RWPE1 (cell line): ENCODE data around the gene CAPRIN1.

ENCODE experiments used
- CTCF ChIA-PET: fragments of 350-600 bp; sonication (Branson Sonifier 250); formaldehyde crosslinking; extraction: SDS; loops from one replicate; lab custom pipeline; 2021; lab: Yijun Ruan, JAX
- POLR2A ChIA-PET: fragments of 400-600 bp; formaldehyde crosslinking; extraction: SDS; loops from one replicate; lab custom pipeline; 2020; ENCODE audit warnings: antibody characterized with exemption; ENCODE audit not compliant: low non-redundant PET; lab: Yijun Ruan, JAX
- DNase-seq: peaks from one replicate; pipeline ENCODE4 v3.0.0; 2012; ENCODE audit warnings: low spot score
- H3K27ac ChIP-seq: fragments of 450-650 bp; 2 replicates; pipeline ENCODE4 v1.5.1; 2017
- TF ChIP-seq, protein P1 (sequence below): fragments of 450-650 bp; conservative IDR thresholded peaks from 2 replicates; pipeline ENCODE4 v1.5.1; 2017; ENCODE audit warnings: low read depth, mild to moderate bottlenecking

The CAPRIN1 gene

DNA sequence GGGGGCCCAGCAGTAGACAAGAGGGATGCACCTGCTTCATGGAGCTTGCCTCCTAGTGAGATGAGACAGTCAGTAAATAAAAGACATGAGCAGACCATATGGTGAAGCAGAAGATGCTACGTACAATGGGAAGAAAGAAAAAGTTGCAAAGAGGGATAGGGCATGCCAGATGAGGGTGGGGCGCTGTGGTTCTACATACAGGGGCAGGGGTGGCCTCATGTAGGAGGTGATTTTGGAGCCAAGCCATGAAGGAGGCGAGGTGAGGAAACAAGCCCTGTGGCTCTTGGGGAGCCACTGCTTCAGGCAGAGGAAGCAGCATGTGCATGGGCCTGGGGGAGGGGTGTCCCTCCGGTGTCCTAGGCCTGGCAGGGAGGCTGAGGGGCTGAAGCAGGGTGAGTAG lies 69.1 kb downstream of the CAPRIN1 start:
- ChIA-PET CTCF (no interaction called here), POLR2A (no interaction called here)
- DNase-seq = no peak
- TF ChIP-seq, protein P1, sequence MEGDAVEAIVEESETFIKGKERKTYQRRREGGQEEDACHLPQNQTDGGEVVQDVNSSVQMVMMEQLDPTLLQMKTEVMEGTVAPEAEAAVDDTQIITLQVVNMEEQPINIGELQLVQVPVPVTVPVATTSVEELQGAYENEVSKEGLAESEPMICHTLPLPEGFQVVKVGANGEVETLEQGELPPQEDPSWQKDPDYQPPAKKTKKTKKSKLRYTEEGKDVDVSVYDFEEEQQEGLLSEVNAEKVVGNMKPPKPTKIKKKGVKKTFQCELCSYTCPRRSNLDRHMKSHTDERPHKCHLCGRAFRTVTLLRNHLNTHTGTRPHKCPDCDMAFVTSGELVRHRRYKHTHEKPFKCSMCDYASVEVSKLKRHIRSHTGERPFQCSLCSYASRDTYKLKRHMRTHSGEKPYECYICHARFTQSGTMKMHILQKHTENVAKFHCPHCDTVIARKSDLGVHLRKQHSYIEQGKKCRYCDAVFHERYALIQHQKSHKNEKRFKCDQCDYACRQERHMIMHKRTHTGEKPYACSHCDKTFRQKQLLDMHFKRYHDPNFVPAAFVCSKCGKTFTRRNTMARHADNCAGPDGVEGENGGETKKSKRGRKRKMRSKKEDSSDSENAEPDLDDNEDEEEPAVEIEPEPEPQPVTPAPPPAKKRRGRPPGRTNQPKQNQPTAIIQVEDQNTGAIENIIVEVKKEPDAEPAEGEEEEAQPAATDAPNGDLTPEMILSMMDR = no peak
- no peak overlapping the region for H3K27ac ChIP-seq

DNA sequence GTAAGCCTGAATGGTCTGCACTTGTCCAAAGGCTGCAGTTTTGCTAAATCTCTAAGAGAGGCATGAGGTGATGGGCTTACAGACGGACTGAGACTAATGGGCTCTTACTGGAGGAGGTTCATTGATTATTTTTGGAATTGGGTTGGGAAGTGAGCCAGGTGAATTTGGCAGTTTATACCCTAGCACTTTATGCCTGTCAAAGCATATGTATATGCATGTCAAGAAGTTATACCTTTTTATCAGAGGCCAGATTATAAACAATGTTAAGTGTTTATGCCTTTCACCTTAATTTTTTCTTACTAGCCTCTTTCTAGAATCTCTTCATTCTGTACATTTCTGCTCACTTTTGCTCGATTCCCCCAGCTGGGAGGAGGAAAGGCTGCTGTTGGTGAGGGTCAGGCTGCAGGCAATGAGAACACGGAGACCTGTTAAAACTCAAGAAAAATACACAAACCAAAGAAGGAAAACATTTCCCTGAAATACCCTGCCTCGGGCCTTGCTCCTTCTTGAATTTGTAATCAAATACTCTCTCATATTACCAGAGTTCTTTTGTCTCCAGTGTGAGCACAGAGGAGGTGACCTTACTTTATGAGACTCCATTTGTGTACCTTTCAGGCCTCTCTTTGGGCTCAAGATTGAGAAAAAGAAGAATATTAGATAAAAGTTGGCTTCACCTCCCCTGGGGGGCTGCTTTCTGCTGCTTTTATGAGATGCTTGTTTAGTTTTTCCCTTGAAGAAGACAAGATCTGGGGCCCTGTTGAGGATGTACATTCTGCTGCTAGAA lies 73.5 kb downstream of the CAPRIN1 start:
- H3K27ac ChIP-seq = no peak overlapping the region

DNA sequence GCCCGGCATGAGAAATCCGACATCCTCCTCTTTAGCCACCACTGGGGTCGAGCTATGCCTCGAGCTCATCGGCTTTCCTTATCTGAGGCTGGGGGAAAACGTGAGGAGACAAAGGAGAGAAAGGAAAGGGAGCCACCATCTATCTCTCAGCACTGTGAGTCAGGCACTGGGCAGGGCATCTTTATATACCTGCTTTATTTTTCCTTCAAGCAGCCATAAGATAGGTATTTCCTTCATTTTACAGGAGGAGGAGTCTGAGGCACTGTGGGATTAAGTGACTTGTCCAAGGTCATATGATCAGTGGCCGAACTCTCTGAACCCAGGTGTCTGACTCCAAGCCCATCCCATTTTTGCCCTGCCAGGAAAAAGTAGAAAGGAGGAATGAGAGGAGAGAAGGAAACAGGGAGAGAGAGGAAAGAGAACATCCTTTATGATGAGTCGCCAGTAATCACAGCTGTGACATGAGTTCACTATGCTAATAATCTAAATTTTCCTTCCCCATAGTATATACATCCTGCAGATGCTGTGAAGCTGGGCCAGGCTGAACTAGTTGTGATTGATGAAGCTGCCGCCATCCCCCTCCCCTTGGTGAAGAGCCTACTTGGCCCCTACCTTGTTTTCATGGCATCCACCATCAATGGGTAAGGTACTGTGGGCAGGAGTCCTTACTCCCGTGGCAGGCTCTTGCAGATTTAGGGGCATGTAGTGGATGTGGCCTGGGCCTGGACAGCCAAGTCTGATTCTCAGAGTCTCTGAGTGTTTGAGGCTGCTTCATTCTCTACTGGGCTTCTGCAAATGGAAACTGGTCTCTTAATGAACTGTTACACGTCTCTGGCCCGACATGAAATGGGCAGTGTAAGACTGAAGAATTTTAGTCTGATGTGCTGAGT lies 75.7 kb downstream of the CAPRIN1 start:
- ChIA-PET CTCF (interaction anchor here (0.6 to 1.0 kb wide), 2 partner anchors 9 to 157 kb away, joined by 4 read pairs; no protein-coding TSS in a partner anchor), POLR2A (no interaction called here)
- H3K27ac ChIP-seq = no peak overlapping the region
- TF ChIP-seq, protein P1 = no peak
- no peak for DNase-seq

More for the DNA sequence above, 73.5 kb downstream of the CAPRIN1 start:
- TF ChIP-seq, protein P1 = no peak
- no peak for DNase-seq
- POLR2A ChIA-PET = no interaction called here
- CTCF ChIA-PET = interaction anchor here (0.6 to 0.7 kb wide), 2 partner anchors 375 to 760 kb away, joined by 5 read pairs; no protein-coding TSS in a partner anchor

DNA sequence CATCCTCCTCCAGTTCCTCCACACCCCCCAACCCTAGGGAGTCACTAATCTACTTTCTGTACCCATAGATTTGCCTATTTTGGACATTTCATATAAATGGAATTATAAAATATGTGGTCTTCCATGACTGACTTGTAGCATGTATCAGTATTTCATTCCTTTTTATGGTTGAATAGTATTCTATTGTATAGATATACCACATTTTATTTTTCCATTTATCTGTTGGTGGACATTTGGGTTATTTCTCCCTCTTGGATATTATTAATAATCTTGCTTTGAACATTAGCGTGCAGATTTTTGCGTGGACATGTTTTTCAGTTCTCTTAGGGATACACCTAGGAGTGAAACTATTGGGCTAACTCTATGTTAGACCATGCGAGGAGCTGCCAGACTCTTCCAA lies 77.3 kb downstream of the CAPRIN1 start:
- no peak overlapping the region for H3K27ac ChIP-seq
- TF ChIP-seq, protein P1 = no peak
- DNase-seq = no peak
- ChIA-PET POLR2A (no interaction called here), CTCF (interaction anchor here (0.7 kb wide), 1 partner anchor 142 kb away, joined by 4 read pairs; no protein-coding TSS in a partner anchor)

DNA sequence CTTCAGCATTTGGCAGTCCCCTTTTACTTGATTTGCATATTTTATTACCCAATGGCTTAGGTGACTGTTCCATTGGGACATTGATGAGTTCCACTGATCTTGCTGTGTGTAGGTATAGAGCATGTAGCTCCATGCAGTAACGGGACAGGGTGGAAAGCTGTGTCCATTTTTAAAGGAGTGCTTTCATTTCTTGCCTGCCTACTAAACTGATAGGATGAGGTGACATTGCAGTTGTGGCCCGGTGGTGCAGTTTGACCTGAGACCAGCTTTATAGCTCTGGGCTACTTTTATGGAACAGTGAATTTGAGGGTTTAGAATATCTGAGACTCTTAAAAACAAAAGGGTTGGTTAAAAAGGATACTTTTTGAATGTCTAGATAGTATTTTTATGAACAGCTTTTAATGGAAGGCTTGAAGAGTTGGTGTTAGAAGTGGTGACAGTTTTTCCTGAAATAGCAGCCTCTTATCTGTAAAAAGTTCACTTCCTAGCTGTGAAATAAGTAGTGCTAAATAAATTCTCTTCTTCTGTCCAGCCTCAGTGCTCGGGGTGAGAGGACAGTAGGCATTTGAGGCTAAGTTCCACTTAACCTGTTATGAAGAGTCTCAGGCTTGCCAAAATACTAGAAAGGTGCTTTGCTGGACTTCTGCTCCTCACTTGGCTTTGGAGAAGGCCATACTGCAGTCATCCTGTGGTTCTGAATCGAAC lies 80.9 kb downstream of the CAPRIN1 start:
- ChIA-PET POLR2A (no interaction called here), CTCF (interaction anchor here (0.5 to 1.3 kb wide), 3 partner anchors 10 to 397 kb away, joined by 3 to 4 read pairs (median 3); no protein-coding TSS in a partner anchor)
- TF ChIP-seq, protein P1 = no peak
- H3K27ac ChIP-seq = no peak overlapping the region
- no peak for DNase-seq

DNA sequence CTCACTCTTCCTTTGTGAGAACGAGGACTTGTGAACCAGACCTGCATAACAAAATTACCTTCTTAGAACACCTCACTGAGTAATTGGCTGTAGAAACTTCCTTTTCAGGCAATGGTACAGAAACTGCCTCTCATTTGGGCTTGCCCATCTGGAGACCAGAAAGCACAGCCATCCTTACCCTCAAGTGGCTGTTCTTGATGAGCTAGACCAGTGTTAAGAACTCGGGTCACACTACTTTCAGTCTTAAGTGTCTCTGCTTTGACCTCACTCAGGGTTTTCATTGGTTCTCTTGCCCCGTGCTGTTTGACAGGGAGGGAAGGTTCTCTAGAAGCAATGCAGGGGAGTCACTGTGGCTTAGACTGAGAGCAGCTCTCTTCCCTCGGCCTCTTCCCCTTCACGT lies 83.2 kb downstream of the CAPRIN1 start:
- POLR2A ChIA-PET = no interaction called here
- no peak overlapping the region for H3K27ac ChIP-seq
- CTCF ChIA-PET = no interaction called here
- no peak for DNase-seq
- TF ChIP-seq, protein P1 = no peak
